HG03457 (cell line): ENCODE data around the gene LARP1.

Experiments used
- ATAC-seq: cut with Tn5 transposase; IDR thresholded peaks from one replicate; pipeline ENCODE4 v1.9.1; 2021; ENCODE audit warnings: moderate number of reproducible peaks; ENCODE audit not compliant: unreplicated experiment

LARP1 gene

DNA sequence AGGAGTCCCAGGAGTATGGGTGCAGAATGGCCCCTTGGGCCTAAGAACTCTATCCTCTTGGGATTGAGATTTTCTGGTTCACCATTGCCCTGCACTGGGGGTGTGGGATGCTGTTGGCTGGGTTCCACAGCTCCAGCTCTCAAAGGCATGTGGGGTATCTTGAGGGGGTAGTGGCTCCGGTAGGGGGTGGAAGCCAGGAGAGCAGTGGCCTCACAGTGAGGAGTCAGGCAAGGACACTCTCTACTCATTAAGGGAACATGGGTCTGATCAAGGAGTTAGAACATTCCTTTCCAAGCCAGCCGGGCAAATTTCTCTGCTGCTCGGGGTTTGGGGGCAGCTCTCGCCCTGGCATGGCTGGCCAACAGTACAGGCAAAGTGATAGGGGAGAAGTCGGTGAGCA, 33.0 kb downstream of the LARP1 start:
- ATAC-seq, result no peak

DNA sequence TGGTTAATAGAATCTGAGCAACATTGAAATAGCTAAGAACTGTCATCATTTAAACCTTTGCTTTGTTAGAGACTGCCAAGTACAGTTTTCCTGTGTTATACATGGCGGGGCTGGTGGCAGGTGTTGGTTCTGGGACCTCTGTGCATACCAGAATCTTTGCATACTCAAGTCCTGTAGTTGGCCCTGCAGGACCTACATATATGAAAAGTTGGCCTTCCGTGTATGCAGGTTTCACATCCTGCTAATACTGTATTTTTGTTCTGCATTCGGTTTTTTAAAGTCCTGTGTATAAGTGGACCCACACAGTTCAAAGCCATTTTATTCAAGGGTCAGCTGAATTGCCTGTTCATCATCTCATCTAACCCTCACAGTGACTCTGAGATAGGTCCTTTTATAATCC, 36.4 kb downstream of the LARP1 start:
- no peak for ATAC-seq

GRCh38 chr5:154793599-154794524, 38.7 kb downstream of the LARP1 start:
- ATAC-seq, result no peak

- no peak for ATAC-seq
Measured at GRCh38 chr5:154794525-154795234, 39.5 kb downstream of the LARP1 start.

DNA sequence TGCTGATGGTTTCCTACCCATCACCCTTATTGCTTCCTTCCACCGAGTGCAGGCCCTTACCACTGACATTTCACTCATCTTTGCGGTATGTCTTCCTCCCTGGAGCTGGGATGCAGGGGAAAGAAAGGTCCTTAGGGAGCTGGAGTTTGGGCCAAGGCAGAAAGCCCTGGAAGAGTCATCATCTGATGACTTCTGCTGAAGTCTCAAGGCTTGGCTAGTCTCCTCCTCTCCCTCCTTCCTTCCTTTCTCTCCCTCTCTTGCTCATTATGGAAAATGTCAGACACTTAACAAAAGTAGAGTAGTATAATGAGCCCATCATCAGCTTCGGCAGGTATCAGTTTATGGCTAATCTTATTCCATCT, 40.0 kb downstream of the LARP1 start:
- ATAC-seq, result no peak

GRCh38 chr5:154797762-154798161, 42.6 kb downstream of the LARP1 start:
- no peak for ATAC-seq

- no peak for ATAC-seq
Measured at GRCh38 chr5:154800582-154800981, 45.4 kb downstream of the LARP1 start.

DNA sequence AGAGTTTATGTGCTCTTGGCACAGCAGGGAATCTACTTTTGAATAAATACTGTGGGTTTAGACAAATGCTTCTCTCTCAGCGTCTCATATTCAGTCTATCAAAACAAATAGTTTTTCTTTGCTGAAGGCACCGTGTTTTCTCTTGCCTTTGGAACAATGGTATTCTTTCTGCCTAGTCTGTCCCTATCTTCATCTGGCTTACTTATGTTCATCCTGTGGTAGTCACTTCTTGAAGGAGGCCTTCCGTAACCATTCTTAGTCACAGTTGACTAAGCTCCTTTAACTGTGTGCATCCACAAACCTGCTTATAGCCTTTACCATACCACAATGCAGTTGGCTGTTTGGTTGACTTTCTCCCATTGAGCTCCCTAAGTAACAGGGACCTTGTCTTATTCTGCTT, 45.9 kb downstream of the LARP1 start:
- ATAC-seq, result no peak

- ATAC-seq, result no peak
Measured at GRCh38 chr5:154802050-154802449, 46.9 kb downstream of the LARP1 start.

DNA sequence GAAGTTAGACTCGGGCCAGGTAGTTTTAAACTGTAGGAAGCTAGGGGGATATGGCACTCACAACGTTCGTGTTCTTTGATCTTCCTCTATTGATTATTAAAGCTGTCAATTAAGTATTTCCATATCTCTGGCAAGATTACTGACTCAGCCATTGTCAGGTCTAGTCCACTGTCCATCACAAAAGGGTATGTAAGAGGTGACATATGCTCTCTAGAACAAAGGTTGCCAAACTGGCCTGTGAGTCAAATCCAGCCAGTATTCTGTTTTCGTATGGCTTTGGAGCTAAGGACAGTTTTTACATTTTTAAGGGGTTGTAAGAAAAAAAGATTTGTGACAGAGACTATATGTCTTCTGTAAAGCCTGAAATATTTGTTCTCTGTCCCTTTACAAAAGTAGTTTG, 51.0 kb downstream of the LARP1 start:
- no peak for ATAC-seq

GRCh38 chr5:154811239-154811638, 56.1 kb downstream of the LARP1 start:
- ATAC-seq, result no peak

- peak; percentile 69 for ATAC-seq
Measured at GRCh38 chr5:154811653-154812465, 56.7 kb downstream of the LARP1 start.

DNA sequence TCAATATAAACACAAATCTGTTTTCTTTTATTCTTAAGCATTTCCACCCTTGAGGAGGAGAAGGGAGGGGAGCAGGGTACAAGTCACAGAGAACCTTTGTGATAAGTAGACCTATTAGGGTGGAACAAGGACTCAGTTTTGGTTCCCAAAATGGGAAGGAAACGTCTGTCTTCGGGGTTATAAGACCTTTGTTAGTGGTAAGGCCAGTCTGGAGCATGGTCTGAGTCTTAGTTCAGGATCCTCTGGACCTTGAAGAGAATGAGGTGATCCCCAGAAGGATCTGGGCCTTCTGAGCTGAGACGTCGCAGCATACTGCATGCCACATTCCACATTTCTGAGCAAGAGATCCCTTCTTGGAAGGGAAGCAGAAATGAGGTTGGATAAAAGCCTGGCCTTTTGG, 58.0 kb downstream of the LARP1 start:
- ATAC-seq, result no peak

DNA sequence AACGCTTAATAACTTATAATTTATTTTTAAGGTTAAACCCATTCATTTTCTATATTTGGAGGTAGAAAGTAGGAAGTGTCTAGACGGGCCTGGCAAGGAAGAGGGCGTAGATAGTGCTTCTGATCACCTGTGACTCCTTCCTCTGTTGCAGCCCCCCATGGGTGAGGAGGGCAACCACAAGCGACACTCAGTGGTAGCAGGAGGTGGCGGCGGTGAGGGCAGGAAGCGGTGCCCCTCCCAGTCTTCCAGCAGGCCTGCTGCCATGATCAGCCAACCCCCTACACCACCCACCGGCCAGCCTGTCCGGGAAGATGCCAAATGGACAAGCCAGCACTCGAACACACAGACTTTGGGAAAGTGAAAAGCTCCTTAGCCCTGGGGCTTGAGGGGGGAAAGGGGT, 58.6 kb downstream of the LARP1 start:
- ATAC-seq, result no peak

DNA sequence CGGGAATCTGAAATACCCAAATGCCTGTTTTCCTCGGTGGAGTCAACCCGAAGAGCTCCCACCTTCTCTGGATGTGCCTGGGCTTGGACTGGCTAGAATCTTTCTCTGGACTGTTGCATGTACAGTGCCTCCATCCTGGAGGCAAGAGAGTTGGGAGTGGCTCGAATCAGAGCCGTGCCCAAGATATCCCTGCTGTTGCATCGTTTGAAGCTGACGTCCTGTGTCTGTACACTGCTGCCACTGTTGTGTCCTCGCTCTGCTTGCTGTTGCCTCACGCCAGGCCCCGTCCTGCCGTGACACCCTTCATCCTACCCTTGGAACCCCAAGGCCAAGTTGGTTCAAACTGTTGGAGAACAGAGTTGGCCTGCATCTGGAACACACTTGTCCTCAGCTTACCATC, 59.8 kb downstream of the LARP1 start:
- ATAC-seq, result no peak

DNA sequence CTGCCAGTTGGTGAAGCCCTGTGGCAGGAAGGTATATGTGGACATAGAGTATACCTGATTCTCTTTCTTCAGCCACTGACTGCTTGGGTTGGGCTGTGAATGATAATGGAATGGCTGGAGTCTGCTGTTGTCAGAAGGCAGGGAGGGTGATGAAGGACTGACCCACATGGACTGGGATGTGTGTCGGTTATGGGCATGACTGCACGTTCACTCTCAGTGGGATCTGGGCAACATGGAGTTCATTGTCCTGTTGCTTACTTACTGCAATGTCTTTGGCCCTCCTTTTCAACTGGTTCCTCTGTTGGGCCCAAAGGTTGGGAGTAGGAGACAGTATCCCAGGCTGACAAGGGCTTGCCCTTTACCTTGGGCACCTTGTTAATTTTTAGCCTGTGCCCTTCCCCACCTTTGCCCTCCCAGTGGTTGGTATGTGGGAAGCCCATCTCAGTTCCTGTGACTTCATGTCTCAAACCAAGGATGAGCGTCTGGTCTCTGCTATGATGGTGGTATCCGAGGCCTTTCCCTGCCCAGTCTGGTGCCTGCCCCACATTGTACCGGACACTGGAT, 60.6 kb downstream of the LARP1 start:
- no peak for ATAC-seq

- no peak for ATAC-seq
Measured at GRCh38 chr5:154816891-154817492, 61.8 kb downstream of the LARP1 start.

DNA sequence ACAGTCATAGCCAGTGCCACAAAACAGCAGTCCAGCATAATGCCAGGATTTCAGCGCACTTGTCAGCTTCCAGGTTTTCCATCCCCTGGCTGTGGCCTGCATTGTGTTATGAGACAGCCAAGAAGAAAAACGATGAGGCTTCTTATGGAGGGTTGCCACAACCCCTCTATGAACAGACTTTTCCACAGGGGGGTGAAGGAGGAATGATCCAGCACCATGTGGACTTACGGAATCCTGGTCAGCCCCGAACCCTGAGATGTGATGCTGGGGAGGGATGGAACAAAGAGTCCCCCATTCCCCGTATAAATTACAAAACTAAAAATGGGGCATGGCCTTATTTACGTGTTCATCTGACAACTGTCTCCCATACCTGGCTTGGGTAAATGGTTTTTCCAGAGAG, 62.6 kb downstream of the LARP1 start:
- no peak for ATAC-seq

DNA sequence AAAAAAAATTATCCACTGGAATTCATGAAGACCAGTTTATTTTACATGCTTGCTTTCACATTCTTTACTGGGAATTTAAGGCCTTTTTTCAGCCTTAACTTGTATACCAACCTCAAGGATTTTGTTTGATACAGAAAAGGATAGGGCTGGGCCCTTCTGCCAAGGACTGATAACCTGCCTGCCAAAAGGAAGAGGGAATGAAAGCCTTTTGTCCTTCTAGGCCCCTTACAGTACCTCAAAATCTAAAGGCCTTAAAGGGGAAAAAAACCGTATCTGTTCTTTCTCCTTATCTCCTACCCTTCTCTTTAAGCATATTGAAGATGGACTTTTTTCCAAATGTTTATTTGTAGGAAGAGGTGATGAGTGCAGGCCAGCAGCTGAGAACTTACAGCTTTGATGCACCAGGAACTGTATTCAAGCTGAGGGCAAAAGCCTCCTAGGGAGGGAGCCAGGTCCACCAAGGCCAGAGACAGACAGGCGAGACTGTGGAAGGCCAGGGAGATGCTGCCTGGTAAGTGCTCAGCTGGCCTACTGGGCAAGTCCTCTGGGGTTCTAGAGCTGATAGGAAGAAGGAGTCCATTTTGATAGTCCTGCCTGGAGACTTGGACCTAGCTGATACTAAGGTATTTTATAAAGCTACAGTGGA, 63.4 kb downstream of the LARP1 start:
- ATAC-seq, result no peak

- no peak for ATAC-seq
Measured at GRCh38 chr5:154819546-154819945, 64.4 kb downstream of the LARP1 start.
